Stimulated activated CD8-positive, alpha-beta memory T cell treated with anti-CD3 and anti-CD28 coated beads, Interleukin-12 subunit alpha, Interleukin-12 subunit beta, amount 100 ng/mL, for 4 hours (primary cell): ENCODE results near the gene WDR12.
A peak's percentile ranks its signal among the peaks of the same experiment; 100 is the strongest.
"Not testable (repeated sequence)": the region's sequence is repeated elsewhere in the genome, so short reads cannot be mapped to it uniquely, and the experiment has no call there.

Source experiments
- DNase-seq: peaks from one replicate; pipeline ENCODE4 v3.0.0-alpha.2; 2020; ENCODE audit warnings: low read depth

Gene WDR12

DNA sequence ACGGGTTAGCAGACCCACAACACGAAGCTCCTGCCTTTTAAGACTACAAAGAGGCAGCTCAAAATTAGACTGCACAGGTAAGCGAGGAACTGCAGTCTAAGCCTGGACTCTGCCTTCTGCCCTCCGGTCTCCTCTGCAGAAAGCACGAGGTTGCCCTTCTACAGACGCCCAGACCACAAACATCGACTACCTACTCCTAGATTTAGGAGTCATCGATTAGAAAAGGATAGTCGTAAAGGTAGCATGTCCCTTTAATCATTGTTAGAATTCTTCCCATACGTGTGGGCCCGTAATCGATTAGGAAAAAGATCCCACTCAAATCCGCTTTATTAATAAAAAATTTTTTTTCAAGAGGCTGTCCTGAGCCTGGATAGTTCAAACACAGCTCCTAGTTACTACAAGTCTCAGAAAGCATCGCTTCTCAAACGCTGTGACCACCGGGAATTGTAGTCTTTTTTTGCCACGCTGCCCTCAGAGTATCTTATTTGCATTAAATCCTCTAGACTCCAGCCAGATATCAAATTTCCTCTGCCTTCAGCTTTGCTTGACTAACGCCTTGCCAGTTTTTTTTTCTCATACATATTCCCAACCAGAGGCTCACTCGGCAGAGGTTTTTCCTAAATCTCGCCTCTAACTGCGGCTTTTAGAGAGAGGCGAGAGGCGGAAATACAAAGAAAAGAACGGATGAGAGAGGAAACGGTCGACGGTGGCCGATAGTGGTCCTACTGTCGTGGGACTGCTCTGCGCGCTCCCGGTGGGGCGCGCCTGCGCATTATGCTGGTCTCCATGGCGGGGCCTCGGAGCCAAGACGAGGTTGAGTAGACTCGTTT lies at the start of gene WDR12, which contains the start of gene CARF:
Gene WDR12 (minus strand): TSS at position 162 of the 830 bp plus-strand sequence. CDS start 197 bp downstream, outside the sequence.
Gene CARF (plus strand): TSS at position 764 of the 830 bp plus-strand sequence. CDS start 29,628 bp downstream, outside the sequence.
- peak; percentile 82 for DNase-seq

DNA sequence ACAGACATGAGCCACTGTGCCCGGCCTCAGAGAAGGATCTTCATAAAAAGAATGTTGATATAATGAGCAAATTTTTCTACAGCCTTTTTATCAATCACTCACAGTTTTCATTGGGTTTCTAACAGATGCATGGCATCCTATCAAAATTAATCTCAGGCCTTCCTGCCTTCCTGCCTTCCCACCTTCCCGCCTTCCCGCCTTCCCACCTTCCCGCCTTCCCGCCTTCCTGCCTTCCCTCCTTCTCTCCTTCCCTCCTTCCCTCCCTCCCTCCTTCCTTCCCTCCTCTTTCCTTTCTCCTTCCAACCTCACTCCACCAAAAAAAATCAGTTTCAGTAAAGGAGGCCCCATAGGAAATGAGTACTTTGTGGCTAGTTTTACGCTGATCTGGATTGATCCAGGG lies 49.1 kb upstream of the WDR12 start:
- DNase-seq = no peak

DNA sequence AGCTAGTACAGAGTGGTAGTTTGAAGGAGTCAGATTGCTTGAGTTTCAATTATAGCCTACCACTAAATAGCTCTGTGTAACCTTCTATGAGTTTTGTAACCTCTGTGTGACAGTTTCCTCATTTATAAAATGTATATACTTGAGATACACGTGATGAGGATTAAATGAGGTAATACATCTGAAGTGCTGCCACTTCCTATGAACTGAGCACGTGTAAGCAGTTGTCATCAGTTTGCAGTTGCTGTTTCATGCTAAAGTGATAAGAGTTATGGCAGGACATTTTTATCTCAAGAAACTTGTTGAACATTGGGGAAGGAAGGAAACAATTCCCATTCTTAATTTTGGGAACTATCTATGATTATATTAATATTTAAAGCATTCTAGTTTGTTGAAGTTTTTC lies 39.1 kb upstream of the WDR12 start:
- no peak for DNase-seq

DNA sequence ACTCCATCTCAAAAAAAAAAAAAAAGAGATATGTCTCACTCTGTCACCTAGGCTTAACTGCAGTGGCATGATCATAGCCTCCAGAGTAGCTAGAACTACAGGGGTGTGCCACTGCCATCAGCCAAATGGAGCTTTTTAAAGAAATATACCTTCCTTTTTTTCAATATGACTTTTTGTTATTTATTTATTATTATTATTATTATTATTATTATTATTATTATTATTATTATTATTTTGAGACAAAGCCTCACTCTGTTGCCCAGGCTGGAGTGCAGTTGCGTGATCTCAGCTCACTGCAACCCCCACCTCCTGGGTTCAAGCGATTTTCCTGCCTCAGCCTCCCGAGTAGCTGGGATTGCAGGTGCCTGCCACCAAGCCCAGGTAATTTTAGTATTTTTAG lies 37.9 kb upstream of the WDR12 start:
- not testable (repeated sequence) for DNase-seq

DNA sequence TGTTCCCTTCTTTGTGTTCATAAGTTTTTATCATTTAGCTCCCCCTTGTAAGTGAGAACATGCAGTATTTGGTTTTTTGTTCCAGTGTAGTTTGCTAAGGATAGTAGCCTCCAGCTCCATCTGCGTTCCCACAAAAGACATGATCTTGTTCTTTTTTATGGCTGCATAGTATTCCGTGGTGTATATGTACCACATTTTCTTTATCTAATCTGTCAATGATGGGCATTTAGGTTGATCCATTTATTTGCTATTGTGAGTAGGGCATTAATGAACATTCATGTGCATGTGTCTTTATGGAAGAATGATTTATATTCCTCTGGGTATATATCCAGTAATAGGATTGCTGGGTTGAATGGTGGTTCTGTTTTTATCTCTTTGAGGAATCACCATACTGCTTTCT lies 34.0 kb upstream of the WDR12 start:
- no peak for DNase-seq

DNA sequence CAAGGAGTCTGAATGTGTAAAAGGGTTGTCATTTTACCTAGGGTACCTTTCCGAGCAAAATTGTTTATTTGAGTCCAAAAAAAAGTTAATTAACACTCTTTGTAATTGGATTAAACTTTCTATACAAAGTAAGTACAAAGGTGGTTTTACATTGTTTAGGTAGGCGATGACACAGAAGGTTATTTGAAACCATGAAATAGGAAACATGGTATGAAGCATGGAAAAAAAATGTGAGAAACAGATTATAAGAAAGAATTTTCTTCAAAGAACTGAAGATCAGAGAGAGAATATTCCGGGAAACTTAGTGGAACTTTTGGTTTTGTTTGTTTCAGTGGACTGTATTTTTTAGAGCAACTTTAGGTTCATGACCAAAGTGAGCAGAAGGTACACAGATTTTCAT lies 33.3 kb upstream of the WDR12 start:
- no peak for DNase-seq

DNA sequence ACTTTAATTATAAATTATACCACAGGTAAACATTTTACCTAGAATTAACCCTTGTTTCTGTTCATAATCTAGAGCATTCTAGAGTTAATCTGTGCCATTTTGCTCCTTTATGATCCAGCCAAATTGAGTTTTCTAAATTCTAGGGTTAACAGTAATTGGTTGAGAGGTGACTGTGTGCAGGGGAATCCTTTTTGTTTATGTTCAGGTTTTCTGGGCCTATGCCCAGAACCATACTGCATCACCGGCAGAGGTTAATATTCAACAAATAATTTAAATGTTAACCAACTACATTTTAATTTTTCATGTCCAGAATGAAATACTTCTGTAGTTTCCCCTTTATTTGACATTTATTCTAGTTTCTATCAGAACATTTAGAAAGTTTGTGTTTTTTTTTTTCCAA lies 32.9 kb upstream of the WDR12 start:
- DNase-seq = no peak

DNA sequence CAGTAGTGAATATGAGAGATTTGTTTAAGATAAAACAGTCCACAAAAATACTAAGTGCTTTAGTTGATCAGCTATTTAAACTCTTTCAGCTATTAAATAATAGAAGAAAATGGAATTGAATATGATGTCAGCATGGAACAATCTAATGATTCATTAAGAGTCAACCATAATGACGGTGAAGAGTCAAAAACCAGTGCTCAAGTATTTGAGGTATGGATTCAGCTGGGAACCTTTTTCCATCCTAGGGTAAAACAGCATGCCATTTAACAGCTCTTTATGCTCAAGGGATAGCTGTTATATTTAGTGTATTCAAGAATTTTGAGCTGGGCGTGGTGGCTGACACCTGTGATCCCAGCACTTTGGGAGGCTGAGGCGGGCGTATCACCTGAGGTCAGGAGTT lies 30.3 kb upstream of the WDR12 start:
- DNase-seq = no peak

DNA sequence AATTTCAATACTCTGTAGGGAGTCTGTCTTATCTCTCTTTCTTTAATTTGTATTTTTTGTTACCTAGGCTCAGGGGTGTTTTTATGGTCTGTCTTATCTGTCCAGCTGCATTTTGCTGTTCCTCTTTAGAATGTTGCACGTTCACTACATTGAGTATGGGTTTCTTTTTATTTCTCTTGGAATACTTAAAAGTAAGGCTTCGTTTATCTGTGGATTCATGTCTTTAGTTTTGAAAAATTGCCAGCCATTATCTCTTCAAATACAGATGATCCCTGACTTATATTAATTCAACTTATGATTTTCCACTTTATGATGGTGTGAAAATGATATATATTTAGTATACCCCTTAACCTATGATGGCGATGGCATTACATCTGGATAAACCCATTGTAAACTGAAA lies 27.5 kb upstream of the WDR12 start:
- DNase-seq = no peak

DNA sequence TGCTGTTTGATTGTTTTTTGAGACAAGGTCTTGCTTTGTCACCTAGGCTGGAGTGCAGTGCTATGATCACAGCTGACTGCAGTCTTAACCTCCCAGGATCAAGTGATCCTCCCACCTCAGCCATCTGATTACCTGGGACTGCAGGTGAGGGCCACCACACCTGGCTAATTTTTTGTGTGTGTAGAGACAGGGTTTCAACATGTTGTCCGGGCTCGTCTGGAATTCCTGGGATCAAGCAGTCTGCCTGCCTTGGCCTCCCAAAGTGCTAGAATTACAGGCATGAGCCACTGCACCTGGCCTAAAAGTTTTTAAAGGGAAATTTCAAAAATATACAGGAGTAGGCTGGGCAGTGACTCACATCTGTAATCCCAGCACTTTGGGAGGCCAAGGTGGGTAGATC lies 23.0 kb upstream of the WDR12 start:
- DNase-seq = no peak

DNA sequence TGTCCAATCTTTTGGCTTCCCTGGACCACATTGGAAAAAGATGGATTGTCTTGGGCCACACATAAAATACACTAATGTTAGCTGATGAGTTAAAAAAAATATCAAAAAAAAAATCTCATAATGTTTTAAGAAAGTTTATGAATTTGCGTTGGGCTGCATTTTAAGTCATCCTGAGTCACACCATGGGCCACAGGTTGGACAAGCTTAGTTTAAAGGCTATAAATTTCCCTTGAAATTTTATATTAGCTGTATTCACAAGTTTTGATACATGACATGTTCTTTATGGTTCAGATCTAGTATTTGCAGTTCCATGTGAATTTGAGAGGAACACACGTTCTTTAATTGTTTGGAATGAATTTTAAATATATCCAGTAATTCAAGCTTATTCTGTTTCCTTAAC lies 22.5 kb upstream of the WDR12 start:
- DNase-seq = no peak

DNA sequence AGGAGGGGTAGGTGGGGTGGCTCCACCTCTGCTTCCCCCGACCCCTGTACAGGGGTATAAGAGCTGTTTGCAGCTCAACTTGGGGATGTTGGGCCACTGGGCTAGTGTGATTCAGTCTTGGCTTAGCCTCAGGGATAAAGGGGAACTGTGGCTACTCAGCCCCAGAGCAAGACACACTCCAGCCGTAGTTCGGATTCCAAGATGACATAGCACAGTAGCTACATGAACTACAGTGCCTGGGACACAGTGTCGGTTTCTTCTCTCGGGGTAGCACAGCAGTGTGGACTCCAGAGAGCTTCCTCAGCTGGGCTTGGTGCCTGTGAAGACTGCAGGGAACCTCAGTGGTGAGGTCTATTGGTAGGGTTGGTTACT lies 21.7 kb upstream of the WDR12 start:
- no peak for DNase-seq

DNA sequence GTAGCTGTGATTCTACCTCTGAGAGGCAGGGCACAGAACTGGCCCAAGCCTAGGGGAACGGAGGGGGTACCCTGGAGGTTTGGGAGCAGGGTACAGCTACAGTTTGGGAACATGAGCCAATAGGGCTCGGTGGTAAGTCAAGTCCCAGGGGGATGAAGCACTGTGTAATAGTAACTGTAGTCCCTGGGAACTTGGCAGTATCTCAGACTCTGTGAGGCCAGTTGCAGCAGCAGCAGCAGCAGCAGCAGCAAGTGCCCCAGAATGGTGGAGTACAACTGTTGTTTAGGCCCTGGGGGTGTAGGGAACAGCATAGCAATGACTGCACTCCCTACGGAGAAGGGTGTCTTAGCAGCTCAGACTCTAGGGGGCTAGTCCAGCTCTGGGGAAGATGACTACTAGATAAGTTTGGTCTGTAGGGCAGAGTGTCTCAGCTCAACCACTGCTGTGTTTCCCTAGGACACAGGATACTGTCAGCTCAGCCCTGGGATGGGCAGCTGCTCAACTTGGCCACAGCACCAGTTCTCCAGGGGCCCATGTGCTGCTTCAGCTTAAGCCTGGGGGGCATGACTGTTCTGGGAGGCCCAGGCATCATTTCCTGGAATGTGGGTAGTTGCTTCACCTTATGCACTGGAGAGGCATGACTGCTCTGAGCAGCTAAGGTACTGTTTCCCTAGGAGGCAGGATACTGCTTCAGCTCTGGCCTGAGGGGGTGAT lies 21.1 kb upstream of the WDR12 start:
- DNase-seq = no peak

DNA sequence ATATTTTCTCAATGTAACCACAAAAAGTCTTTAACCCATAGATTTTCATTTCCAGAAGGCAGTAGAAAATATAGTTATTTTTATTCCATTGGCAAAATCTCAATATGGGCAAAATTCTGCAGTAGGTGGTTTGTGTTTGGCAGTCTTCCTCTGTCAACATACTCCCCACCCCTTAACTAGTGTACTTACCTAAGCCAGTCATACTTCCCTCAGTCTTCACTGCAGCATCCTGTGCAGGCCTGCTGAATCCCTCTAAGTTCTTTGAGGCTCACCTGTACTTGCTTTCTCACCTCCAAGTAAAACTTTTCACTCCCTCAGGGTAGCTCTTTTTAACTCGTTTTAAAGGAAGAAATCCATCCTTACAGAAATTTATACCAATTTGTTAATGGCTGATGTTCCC lies 7.4 kb upstream of the WDR12 start:
- DNase-seq = no peak

DNA sequence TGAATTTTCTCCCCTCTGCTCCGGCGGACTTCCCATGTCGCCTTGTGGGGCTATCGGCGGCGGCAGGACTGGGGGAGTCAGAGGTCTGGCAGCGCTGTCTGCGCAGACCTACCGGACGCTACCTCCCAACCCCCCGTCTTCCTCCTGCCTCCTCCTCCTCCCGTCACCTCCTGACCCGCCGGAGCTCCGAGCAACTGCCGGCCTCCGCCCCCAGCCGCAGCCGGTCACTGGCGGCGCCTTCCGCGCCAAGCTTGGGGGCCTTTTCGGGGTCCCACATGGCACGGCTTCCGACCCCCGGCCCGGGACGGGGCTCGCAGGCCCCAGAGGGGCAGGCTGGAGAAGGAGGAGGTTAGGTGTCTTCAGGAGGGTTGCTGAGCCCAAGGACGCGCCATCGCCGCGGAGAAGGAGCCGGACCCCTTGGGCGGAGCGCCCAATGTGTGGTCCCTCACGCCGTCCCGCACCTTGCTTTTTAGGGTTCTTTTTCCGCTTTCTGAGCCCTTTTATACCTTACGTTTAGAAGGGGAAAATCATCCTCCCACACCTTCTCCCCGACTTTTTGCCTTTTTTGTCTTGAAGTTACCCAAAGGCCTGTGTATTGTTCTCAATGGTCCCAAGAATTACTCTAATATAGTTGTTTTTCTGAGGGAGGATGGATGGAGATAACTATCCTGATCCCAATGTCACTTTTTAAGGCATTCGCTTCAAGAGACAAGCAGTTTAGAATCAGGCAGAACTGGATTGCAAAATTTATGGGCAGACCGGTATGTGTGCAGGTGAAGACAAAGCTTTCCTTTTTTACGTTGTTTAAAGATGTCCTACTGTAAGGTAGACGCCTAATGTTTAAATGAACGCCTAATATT lies 1.1 kb upstream of the WDR12 start:
- not testable (repeated sequence) for DNase-seq

DNA sequence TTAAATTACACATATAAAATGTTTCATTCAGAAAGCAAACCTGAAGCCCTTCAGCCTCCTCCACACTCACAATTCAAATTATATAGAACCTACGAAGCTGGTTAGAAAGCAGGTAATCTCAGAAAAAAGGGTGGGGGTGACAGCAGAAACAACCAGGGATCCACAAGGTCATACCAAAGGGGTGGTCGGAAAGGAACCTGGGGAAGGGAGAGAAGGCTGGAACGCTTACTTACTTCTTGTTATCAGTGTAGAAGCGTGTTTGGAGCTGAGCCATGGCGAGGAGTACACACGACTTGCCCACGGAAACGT lies 316 bp downstream of the WDR12 start:
- no peak for DNase-seq

DNA sequence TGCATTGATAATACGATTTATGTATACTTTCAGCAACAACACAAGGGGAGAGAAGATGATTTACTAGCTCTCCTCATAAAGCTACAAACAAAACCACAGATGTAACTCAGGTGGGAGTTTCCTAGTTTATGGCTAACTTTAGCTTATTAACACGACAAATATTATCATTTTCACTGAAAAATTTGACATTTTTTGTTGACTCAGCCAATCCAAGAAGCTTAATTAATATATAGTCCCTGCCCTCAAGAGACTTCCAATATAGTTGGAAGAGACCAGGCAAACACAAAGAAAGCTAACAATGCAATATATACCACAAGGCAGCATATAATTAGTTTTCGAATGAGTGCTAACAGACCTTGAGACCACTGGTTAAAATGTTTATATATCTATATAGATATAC lies 775 bp downstream of the WDR12 start:
- DNase-seq = no peak

DNA sequence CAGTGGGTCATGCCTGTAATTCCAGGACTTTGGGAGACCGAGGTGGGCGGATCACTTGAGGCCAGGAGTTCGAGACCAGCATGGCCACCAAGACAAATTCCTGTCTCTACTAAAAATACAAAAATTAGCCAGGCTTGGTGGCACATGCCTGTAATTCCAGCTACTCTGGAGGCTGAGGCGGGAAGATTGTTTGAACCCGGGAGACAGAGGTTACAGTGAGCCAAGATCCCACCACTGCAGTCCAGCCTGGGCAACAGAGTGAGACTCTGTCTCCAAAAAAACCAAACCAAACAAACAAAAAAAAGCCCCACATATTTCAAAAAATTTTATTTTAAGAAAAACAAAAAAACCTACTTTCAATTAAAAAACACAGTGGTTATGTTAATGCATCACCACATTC lies 1.2 kb downstream of the WDR12 start:
- DNase-seq = not testable (repeated sequence)

DNA sequence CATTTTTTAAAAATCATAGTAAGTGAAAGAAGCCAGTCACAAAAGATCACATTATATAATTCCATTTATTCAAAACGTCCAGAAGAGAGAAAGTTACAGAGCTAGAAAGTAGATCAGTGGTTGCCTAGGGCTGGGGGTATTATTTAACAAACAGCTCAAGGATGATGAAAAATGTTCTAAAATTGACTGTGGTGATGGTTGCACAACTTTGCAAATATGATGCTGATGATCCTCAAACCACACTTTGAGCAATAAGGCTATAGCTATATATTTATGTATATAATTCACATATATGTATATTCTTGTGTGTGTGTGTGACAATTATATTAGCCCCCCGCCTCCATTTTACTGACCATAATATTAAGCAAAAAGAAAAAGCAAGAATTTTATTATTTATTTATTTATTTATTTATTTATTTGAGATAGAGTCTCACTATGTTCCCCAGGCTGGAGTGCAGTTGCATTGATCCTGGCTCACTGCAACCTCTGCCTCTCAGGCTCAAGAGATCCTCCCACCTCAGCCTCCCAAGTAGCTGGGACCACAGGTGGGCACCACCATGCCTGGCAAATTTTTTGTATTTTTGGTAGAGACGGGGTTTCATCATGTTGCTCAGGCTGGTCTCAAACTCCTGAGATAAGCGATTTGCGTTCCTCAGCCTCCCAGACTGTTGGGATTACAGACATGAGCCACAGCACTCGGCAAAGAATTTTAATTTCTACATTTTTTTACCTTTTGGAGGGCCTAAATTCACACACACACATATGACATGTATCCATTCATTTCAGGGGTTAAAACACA lies 1.9 kb downstream of the WDR12 start:
- DNase-seq = no peak

DNA sequence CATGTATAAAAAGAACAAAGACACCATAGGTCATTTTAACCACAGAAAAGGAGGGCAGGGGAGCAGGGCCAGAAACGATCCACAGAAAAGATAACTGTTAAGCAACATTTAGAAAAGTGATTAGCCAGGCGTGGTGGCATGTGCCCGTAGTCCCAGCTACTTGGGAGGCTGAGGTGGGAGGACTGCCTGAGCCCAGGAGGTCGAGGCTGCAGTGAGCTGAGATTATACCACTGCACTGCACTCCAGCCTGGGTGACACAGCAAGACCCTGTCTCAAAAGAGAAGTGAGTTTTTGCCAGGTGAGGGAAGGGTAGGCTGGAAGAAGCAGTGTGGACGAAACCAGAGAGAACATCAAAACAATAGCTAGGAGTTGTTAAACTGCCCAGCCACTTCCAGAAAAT lies 3.3 kb downstream of the WDR12 start:
- DNase-seq = no peak

DNA sequence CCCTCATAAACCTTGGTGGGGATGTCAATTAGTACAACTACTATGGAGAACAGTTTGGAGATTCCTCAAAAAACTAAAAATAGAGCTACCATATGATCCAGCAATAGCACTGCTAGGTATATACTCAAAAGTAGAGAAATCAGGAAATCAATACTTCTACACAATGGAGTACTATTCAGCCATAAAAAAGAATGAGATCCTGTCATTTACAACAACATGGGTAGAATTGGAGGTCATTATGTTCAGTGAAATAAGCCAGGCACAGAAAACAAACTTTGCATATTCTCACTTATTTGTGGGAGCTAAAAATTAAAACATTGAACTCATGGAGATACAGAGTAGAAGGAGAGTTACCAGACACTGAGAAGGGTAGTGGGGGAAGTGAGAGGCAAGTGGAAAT lies 6.0 kb downstream of the WDR12 start:
- DNase-seq = not testable (repeated sequence)

DNA sequence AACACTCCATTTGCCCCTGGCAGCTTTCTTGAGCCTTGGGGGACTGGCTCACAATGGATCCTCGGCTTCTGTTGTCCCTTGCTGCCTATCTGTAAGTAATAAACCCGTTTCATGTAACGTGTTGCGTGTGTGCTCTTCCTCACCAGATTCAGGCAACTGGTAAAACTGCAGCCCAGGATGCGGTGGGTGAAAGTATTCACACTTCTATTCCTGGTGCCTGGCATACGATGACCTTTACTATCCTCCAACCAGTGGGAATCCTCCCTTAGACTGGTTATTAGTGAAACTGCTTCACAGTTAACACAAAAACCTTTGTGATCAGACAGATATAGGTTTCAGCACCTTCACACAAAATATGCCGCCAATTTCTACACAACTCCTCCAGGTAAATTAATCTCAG lies 26.3 kb downstream of the WDR12 start:
- DNase-seq = no peak
